Mesodermal cell (in vitro differentiated cells): ENCODE data around the gene TPRN.

ENCODE experiments used
- H3K27ac ChIP-seq: 2 replicates; pipeline ENCODE4 v1.7.0; 2013; ENCODE audit warnings: mild to moderate bottlenecking, low read depth, low read length, moderate library complexity; ENCODE audit not compliant: severe bottlenecking
- H3K36me3 ChIP-seq: 2 replicates; pipeline ENCODE4 v1.7.1; 2013; ENCODE audit warnings: mild to moderate bottlenecking, low read length, moderate library complexity; ENCODE audit not compliant: control insufficient read depth, insufficient read depth
- H3K4me1 ChIP-seq: one replicate; pipeline ENCODE4 v1.7.1; 2013; ENCODE audit warnings: mild to moderate bottlenecking, low read length; ENCODE audit not compliant: insufficient read depth, control insufficient read depth, poor library complexity, severe bottlenecking
- H3K4me3 ChIP-seq: 2 replicates; pipeline ENCODE4 v1.7.0; 2013; ENCODE audit warnings: low read length, control low read depth, mild to moderate bottlenecking; ENCODE audit not compliant: insufficient read depth, poor library complexity, severe bottlenecking; ENCODE audit errors: extremely low read depth
- H3K9me3 ChIP-seq: 2 replicates; pipeline ENCODE4 v1.7.1; 2013; ENCODE audit warnings: mild to moderate bottlenecking, low read length, moderate library complexity; ENCODE audit not compliant: control insufficient read depth
- WGBS, 2 experiments: methylation state at CpG; one replicate each; pipeline ENCODE4 v1.1.5; 2013; ENCODE audit warnings: missing lambda C conversion rate in 2 of 2; ENCODE audit not compliant: insufficient coverage in 2 of 2; 5-methylcytosine and 5-hydroxymethylcytosine counted together

TPRN gene

GRCh38 chr9:137183980-137184595 is 16.5 kb downstream of the TPRN start:
- H3K27ac ChIP-seq: no peak overlapping the region
- no peaks in the 10 kb centered on the region for H3K9me3 ChIP-seq
- no peak overlapping the region for H3K4me3 ChIP-seq
- H3K36me3 ChIP-seq: peaks cover 52% of the 10 kb centered on the region
- WGBS, 2 experiments: 94 to 97% methylated on average over 27 of the region's 27 CpGs
- peaks cover 10% of the 10 kb centered on the region for H3K4me1 ChIP-seq

DNA sequence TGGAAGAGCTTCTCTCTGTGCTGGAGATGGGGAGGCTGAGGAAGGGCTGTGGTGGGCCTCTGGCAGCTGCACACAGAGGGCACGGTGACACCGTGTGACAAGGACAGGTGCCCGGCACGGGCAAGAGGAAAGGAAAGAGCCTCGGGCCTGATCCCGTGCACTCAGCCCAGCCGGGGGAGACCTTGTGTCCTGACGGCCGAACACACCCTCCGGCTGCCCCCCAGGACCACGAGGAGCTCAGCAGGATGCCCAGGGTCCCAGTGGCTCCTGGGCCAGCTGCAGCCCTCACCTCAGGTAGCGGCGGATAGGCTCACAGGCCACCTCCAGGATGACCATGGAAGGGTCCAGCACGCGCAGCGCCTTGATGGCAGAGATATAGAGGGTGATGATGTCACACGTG is 17.7 kb downstream of the TPRN start:
- no peak overlapping the region for H3K4me3 ChIP-seq
- H3K36me3 ChIP-seq: peaks cover 52% of the 10 kb centered on the region
- peaks cover 21% of the 10 kb centered on the region for H3K4me1 ChIP-seq
- no peaks in the 10 kb centered on the region for H3K9me3 ChIP-seq
- H3K27ac ChIP-seq: no peak overlapping the region
- 91 to 95% methylated on average over 15 to 17 of the region's 17 CpGs for WGBS, 2 experiments

DNA sequence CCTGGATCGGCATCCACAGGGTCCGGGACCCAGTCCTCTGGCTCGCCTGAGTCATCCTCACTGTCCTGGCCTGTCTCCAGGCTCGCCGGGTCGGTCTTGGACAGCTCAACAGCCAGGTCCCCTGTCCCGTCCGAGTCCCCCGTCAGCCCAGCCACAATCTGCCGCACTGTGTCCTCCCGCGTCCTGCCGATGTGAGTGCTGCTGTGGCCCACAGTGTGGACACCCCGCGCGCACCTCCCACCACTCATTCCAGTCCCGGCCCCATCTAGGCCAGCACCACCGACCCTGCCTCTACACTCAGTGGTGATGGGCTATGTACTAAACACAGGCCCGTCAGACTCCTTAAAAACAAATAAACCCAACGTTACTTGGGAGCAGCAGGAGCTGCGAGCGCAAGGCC is 18.9 kb downstream of the TPRN start:
- Histone ChIP-seq H3K4me1 (peaks cover 11% of the 10 kb centered on the region), H3K36me3 (peaks cover 51% of the 10 kb centered on the region), H3K27ac (no peak overlapping the region), H3K4me3 (no peak overlapping the region), H3K9me3 (no peaks in the 10 kb centered on the region)
- 95% methylated on average over 18 of the region's 22 CpGs for WGBS, 2 experiments

- Histone ChIP-seq H3K9me3 (no peaks in the 10 kb centered on the region), H3K4me1 (peaks cover 11% of the 10 kb centered on the region), H3K36me3 (peaks cover 41% of the 10 kb centered on the region), H3K27ac (no peak overlapping the region), H3K4me3 (no peak overlapping the region)
- 98 to 99% methylated on average over 20 of the region's 20 CpGs for WGBS, 2 experiments
Observed at GRCh38 chr9:137180491-137180890, 20.1 kb downstream of the TPRN start.

GRCh38 chr9:137179761-137180160 is 20.8 kb downstream of the TPRN start:
- H3K9me3 ChIP-seq: no peaks in the 10 kb centered on the region
- 95 to 99% methylated on average over 13 to 14 of the region's 17 CpGs for WGBS, 2 experiments
- H3K27ac ChIP-seq: no peak overlapping the region
- H3K4me1 ChIP-seq: peaks cover 11% of the 10 kb centered on the region
- H3K36me3 ChIP-seq: peaks cover 40% of the 10 kb centered on the region
- no peak overlapping the region for H3K4me3 ChIP-seq

DNA sequence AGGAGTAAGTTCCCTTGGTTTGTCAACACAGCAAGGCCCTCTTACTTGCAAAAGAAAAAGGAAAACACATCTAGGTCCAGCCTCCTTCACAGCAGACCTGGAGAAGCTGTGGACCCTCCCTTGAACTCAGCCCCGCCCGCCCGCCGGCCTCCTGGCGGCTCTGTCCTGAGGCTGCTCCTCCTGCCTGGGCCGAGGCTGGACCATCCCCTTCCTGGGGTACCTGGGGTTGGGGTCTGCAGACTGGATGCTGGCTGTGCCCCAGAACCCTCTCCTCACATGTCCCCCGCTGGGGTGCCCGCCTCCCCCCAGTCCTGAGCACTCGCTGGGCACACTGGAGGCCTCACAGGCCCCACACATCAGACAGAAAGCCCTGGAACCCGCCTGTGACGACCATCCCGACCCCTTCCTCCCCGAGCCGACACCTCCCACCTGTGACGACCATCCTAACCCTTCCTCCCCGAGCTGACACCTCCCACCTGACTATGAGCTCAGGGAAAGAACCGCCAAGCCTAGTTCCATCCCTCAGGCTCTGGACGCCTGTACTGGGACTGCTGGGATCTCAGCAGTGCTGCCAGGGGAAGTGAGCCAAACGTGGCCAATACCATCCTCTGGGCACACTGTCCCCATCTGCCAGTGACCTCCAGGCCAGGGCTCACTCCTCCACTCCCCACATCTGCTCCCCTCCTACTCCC is 21.5 kb downstream of the TPRN start:
- WGBS, 2 experiments: 88 to 97% methylated on average over 13 to 17 of the region's 19 CpGs
- H3K9me3 ChIP-seq: no peaks in the 10 kb centered on the region
- H3K27ac ChIP-seq: peak overlapping the region; percentile 64
- H3K4me3 ChIP-seq: no peak overlapping the region
- H3K36me3 ChIP-seq: peaks cover 40% of the 10 kb centered on the region
- peaks cover 11% of the 10 kb centered on the region for H3K4me1 ChIP-seq

DNA sequence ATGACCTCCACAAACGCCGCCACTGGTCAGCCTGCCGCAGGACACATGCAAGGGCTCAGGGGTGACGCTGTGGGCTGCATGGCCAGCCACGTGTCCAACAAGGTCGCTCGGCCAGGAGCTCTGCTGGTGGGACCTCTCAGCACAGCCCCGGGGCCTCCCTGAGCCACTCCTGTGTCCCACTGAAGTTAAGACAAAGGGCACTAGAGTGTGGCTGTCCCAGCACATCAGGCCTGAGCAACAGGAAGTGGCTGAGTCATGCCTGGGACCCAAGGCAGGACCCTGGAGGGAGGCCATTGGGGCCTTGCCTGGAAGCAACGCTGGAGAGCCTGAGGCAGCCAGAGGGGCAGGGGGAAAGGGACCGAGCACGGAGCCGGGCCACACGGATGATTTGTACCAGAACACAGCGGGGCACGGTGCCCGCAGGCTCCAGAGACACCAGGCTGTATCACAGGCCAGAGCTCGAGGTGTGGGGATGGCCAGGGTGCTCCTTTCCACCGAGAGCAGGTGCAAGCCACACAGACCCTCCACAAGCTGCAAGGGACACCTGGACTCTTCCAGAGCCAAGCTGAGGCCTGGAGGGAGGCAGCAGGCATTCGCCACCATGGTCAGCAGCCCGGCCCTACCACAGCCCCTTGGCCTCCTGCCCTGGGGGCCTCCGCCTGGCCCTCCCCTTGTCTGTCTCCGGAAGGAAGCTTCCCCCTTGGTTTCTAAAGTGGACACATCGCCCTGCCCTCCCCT is 22.2 kb downstream of the TPRN start:
- 90 to 91% methylated on average over 22 to 23 of the region's 23 CpGs for WGBS, 2 experiments
- H3K4me1 ChIP-seq: peaks cover 11% of the 10 kb centered on the region
- H3K9me3 ChIP-seq: no peaks in the 10 kb centered on the region
- H3K36me3 ChIP-seq: peaks cover 33% of the 10 kb centered on the region
- H3K4me3 ChIP-seq: no peak overlapping the region
- peak overlapping the region; percentile 64 for H3K27ac ChIP-seq

DNA sequence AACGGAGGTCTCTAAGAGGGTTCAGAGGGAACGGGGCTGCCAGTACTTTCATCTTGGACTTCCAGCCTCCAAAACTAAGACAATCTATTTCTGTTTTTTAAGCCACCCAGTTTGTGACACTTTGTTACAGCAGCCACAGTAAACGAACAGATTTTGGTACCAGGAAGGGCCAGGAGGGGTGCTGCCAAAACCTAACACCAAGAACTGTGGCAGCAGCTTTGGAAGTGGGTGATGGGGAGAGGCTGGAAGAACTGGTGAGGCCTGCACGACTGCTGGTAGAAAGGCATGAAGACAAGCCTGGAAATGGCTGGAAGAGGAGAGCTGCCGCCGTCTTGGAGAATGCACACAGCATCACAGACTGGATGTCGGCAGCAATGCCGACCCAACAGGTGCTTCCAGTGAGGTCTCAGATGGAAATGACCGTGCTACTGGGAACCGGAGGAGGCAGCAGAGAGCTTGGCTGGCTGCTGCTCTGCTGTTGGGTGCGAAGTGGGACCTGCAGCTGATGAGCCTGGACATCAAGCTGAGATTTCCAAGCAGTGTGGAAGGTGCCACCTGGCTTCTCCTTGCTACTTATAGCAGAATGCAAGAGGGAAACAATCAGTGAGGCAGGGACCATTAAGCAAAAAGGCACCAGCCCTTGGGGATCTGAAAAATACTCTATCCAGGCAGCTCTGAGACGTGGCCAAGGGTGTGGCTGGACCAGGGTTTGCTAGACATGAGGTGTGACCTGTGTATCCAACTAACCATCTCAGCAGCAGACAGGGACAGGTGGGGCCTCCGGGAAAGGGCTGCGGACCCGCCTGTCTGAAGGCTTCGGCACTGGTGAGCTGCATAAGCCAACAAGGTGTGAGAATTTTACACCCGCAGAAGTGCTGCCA is 24.0 kb downstream of the TPRN start:
- no peaks in the 10 kb centered on the region for H3K9me3 ChIP-seq
- no peak overlapping the region for H3K4me3 ChIP-seq
- WGBS, 2 experiments: 62 to 64% methylated on average over 14 to 16 of the region's 17 CpGs
- peaks cover 24% of the 10 kb centered on the region for H3K36me3 ChIP-seq
- H3K4me1 ChIP-seq: peaks cover 11% of the 10 kb centered on the region
- H3K27ac ChIP-seq: no peak overlapping the region

DNA sequence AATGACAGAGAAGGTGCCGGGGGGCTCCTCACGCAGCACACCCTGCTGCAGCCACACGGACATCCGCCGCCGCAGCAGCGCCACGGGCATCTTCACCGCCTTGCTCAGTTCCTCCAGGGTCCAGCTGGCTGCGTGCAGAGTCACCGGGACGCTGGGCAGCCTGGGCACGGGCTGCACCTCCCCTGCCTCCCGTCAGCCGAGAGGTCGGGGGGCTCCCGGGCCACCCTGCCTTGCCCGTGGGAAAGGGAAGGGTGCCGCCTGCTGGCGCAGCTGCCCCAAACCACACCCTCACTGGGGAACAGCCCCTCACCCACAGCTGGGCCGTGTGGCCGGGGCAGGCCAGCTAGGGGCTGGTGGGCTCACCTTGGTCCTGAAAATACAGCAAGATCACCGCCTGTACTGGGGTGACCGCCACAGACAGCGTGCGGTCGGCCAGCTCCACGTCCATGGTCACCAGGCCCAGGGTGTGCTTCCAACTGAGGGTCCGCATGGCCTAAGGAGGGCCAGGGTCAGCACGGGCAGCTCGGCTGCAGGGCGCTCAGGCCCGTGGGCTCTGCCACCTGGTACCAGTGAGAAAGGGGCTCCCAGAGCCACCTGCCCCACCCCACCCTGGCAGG is 25.1 kb downstream of the TPRN start:
- Histone ChIP-seq H3K4me3 (no peak overlapping the region), H3K4me1 (peaks cover 11% of the 10 kb centered on the region), H3K36me3 (peaks cover 13% of the 10 kb centered on the region), H3K9me3 (no peaks in the 10 kb centered on the region), H3K27ac (no peak overlapping the region)
- WGBS, 2 experiments: 44 to 52% methylated on average over 29 of the region's 33 CpGs

DNA sequence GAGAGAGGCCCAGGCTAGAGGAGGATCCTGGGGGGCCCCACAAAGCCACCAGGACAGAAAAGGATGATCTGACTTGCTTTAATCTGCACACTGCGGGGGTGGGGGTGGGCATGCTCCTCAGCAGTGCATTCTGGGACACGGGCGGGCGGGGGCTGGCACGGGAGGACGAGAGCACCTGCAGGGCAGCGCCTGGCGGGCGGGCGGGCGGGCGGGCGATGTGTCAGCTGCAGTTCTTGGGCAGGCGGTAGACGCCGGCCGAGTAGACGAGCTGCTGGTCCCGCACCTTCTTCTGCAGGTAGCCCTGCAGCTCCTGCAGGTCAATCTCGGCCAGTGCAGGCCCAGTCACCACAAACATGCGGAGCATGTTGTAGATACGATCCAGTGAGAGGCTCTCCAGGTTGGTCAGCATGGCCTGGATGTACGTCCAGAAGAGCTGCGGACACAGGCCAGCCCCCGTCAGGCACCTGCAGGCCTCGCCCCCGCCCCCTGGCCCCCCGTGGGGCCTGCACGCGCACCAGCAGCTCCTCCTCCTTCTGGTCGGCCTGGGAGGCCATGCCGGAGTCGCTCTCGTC is 25.7 kb downstream of the TPRN start:
- Histone ChIP-seq H3K27ac (no peak overlapping the region), H3K4me3 (no peak overlapping the region), H3K9me3 (no peaks in the 10 kb centered on the region), H3K4me1 (peaks cover 11% of the 10 kb centered on the region), H3K36me3 (peaks cover 7% of the 10 kb centered on the region)
- WGBS, 2 experiments: 33% methylated on average over 27 to 33 of the region's 34 CpGs
